Liver (tissue), 3 donors: ENCODE measurements around the gene TIE1.

Experiments used
- EGR1 ChIP-seq, 2 donors: IDR thresholded peaks; 2 replicates each; pipeline ENCODE4 v1.6.1; 2016 to 2018; ENCODE audit warnings: antibody characterized with exemption in 2 of 2, low read depth in 2 of 2
- GABPA ChIP-seq, 2 donors: IDR thresholded peaks in 1 of 2; conservative IDR thresholded peaks in 1 of 2; 2 replicates each; pipeline ENCODE4 v1.6.1; 2016; ENCODE audit warnings: antibody characterized with exemption in 2 of 2, mild to moderate bottlenecking in 1 of 2, moderate library complexity in 1 of 2
- HNF4A ChIP-seq, 2 donors: conservative IDR thresholded peaks; 2 replicates each; pipeline ENCODE4 v1.6.1; 2016; ENCODE audit warnings: antibody characterized with exemption in 2 of 2, mild to moderate bottlenecking in 2 of 2
- JUND ChIP-seq, 2 donors: IDR thresholded peaks; 2 replicates each; pipeline ENCODE4 v1.6.1; 2016; ENCODE audit warnings: antibody characterized with exemption in 2 of 2
- MAX ChIP-seq: IDR thresholded peaks from 2 replicates; pipeline ENCODE4 v1.6.1; 2016; ENCODE audit warnings: antibody characterized with exemption
- RAD21 ChIP-seq, 2 donors: IDR thresholded peaks; 2 replicates each; pipeline ENCODE4 v1.6.1; 2016; ENCODE audit warnings: antibody characterized with exemption in 2 of 2, mild to moderate bottlenecking in 2 of 2
- REST ChIP-seq: IDR thresholded peaks from 2 replicates; pipeline ENCODE4 v1.6.1; 2016; ENCODE audit warnings: antibody characterized with exemption, mild to moderate bottlenecking
- SP1 ChIP-seq: IDR thresholded peaks from 2 replicates; pipeline ENCODE4 v1.6.1; 2018; ENCODE audit warnings: antibody characterized with exemption, mild to moderate bottlenecking
- YY1 ChIP-seq: IDR thresholded peaks from 2 replicates; pipeline ENCODE4 v1.6.1; 2016; ENCODE audit warnings: antibody characterized with exemption, mild to moderate bottlenecking
- TF ChIP-seq, protein P1 (sequence below): fragments of 150-350 bp; IDR thresholded peaks from 2 replicates; pipeline ENCODE4 v1.5.1; 2017; ENCODE audit warnings: improper control_type of control experiment, low read depth, low read length; ENCODE audit not compliant: missing input control
- donor health status: healthy.
- donor health status: healthy.

- TF ChIP-seq, protein P1, sequence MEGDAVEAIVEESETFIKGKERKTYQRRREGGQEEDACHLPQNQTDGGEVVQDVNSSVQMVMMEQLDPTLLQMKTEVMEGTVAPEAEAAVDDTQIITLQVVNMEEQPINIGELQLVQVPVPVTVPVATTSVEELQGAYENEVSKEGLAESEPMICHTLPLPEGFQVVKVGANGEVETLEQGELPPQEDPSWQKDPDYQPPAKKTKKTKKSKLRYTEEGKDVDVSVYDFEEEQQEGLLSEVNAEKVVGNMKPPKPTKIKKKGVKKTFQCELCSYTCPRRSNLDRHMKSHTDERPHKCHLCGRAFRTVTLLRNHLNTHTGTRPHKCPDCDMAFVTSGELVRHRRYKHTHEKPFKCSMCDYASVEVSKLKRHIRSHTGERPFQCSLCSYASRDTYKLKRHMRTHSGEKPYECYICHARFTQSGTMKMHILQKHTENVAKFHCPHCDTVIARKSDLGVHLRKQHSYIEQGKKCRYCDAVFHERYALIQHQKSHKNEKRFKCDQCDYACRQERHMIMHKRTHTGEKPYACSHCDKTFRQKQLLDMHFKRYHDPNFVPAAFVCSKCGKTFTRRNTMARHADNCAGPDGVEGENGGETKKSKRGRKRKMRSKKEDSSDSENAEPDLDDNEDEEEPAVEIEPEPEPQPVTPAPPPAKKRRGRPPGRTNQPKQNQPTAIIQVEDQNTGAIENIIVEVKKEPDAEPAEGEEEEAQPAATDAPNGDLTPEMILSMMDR = no peak
- TF ChIP-seq MAX (no peak), JUND (IDR thresholded peaks at IDR 0.05) (no peak), YY1 (no peak), REST (no peak), RAD21 (IDR thresholded peaks at IDR 0.05) (no peak), GABPA (IDR thresholded peaks at IDR 0.05 in 1 of 2, conservative IDR thresholded peaks at IDR 0.05 in 1 of 2) (no peak), EGR1 (IDR thresholded peaks at IDR 0.05; ENCODE audit: low read depth in 2 of 2) (no peak), HNF4A (conservative IDR thresholded peaks at IDR 0.05) (no peak), SP1 (no peak)
Measured at GRCh38 chr1:43293176-43293575, 7.6 kb upstream of the TIE1 start.
